Endothelial cell of umbilical vein (primary cell): Measurements from ENCODE around the gene PSMB5. TPM values are rescaled to one million over a fixed set of nuclear protein-coding genes. Genes with fewer than 3 reads are reported as not detected.

Source experiments
- BruUV-seq: library from RNA; stranded (reverse); fragments of 400-500 nt; replicated peaks from 2 replicates; lab custom pipeline; 2021; lab: Mats Ljungman, UMichigan
- CTCF ChIA-PET: fragments of 300-600, 350-600 bp; sonication (Branson Sonifier 250); formaldehyde crosslinking; loops from one replicate; lab custom pipeline; 2021; ENCODE audit warnings: antibody characterized with exemption, inconsistent platforms; lab: Charles Lee
- POLR2A ChIA-PET: fragments of 300-600, 350-600 bp; sonication (Branson Sonifier 250); formaldehyde crosslinking; loops from one replicate; lab custom pipeline; 2021; ENCODE audit warnings: antibody characterized with exemption, inconsistent platforms; lab: Charles Lee
- DNase-seq: peaks from one replicate; pipeline ENCODE4 v3.0.0-alpha.2; 2011; ENCODE audit warnings: low read depth, low spot score
- FAIRE-seq: peaks from 2 replicates; lab custom pipeline; 2011; peaks lifted over from hg19 to GRCh38; lab: Jason Lieb, UNC
- H2AFZ ChIP-seq: 2 replicates; pipeline ENCODE4 v1.6.0; 2012; ENCODE audit warnings: low read depth, low read length, control low read depth, inconsistent platforms
- H3K27ac ChIP-seq: 2 replicates; pipeline ENCODE4 v1.5.1; 2011; ENCODE audit warnings: low read depth, mild to moderate bottlenecking, control low read depth, low read length, moderate library complexity; ENCODE audit not compliant: insufficient read depth
- H3K27me3 ChIP-seq, 2 experiments: 2 replicates each; pipeline versions ENCODE4 v1.6.0 to v1.6.1; 2011; ENCODE audit warnings: low read length in 2 of 2, mixed read lengths in 1 of 2; ENCODE audit not compliant: control insufficient read depth in 2 of 2, insufficient read depth in 2 of 2
- H3K36me3 ChIP-seq, 2 experiments: 2 replicates in 1 of 2; 3 replicates in 1 of 2; pipeline ENCODE4 v1.5.1; 2011; ENCODE audit warnings: low read length in 2 of 2, mild to moderate bottlenecking in 1 of 2, moderate library complexity in 1 of 2; ENCODE audit not compliant: control insufficient read depth in 2 of 2, insufficient read depth in 2 of 2; ENCODE audit errors: extremely low read depth in 1 of 2
- H3K4me1 ChIP-seq: 3 replicates; pipeline ENCODE4 v1.5.1; 2011; ENCODE audit warnings: mild to moderate bottlenecking, low read length; ENCODE audit not compliant: control insufficient read depth, insufficient read depth; ENCODE audit errors: extremely low read depth
- H3K4me2 ChIP-seq: 2 replicates; pipeline ENCODE4 v1.6.1; 2011; ENCODE audit warnings: low read length, control low read depth, mixed read lengths; ENCODE audit not compliant: insufficient read depth
- H3K4me3 ChIP-seq, 3 experiments: fragments of 200-600 bp in 1 of 3; sonication (generic), shearing (Covaris generic) in 1 of 3; replicated peaks in 1 of 3; 2 replicates each; pipeline ENCODE4 v1.5.1; 2011 to 2016; ENCODE audit warnings: control low read depth in 3 of 3, low read length in 3 of 3, mild to moderate bottlenecking in 2 of 3, inconsistent platforms in 1 of 3, low read depth in 1 of 3, moderate library complexity in 1 of 3; ENCODE audit not compliant: insufficient read depth in 1 of 3
- H3K79me2 ChIP-seq: 2 replicates; pipeline ENCODE4 v1.6.0; 2012; ENCODE audit warnings: low read length, inconsistent platforms; ENCODE audit not compliant: control insufficient read depth, insufficient read depth
- H3K9ac ChIP-seq: replicated peaks from 2 replicates; pipeline ENCODE3; 2011; ENCODE audit warnings: low read length, control low read depth; ENCODE audit not compliant: insufficient read depth; ENCODE audit errors: extremely low read depth
- H3K9me1 ChIP-seq: replicated peaks from 3 replicates; pipeline ENCODE4 v1.6.0; 2011; ENCODE audit warnings: mild to moderate bottlenecking, low read length; ENCODE audit not compliant: control insufficient read depth, insufficient read depth; ENCODE audit errors: extremely low read depth
- H3K9me3 ChIP-seq: replicated peaks from 2 replicates; pipeline ENCODE4 v1.5.1; 2012; ENCODE audit warnings: low read length, inconsistent platforms; ENCODE audit not compliant: control insufficient read depth, insufficient read depth
- H4K20me1 ChIP-seq: replicated peaks from 2 replicates; pipeline ENCODE3; 2011; ENCODE audit warnings: mild to moderate bottlenecking, low read length; ENCODE audit not compliant: control insufficient read depth, insufficient read depth; ENCODE audit errors: extremely low read depth
- EZH2 ChIP-seq: IDR thresholded peaks from 2 replicates; pipeline ENCODE4 v1.6.1; 2012; ENCODE audit warnings: borderline replicate concordance, low read depth, mild to moderate bottlenecking, moderate library complexity, low read length, inconsistent platforms; ENCODE audit not compliant: severe bottlenecking
- FOS ChIP-seq: IDR thresholded peaks from 2 replicates; pipeline ENCODE4 v1.6.1; 2011; ENCODE audit warnings: mild to moderate bottlenecking, low read length, moderate library complexity, borderline replicate concordance; ENCODE audit not compliant: insufficient read depth
- JUN ChIP-seq: IDR thresholded peaks from 2 replicates; pipeline ENCODE4 v1.6.1; 2011; ENCODE audit warnings: borderline replicate concordance, low read depth; ENCODE audit not compliant: insufficient read length, insufficient read depth
- MAX ChIP-seq: IDR thresholded peaks from 2 replicates; pipeline ENCODE4 v1.6.1; 2011; ENCODE audit not compliant: insufficient read depth, insufficient read length
- MYC ChIP-seq: IDR thresholded peaks from one replicate; pipeline ENCODE4 v1.6.1; 2011; ENCODE audit warnings: mild to moderate bottlenecking, low read depth, low read length
- POLR2A ChIP-seq: IDR thresholded peaks from 2 replicates; pipeline ENCODE4 v1.6.1; 2012; ENCODE audit warnings: low read depth, mild to moderate bottlenecking, control low read depth, low read length
- POLR2AphosphoS5 ChIP-seq: IDR thresholded peaks from 2 replicates; pipeline ENCODE4 v1.6.1; 2012; ENCODE audit warnings: low read depth, mild to moderate bottlenecking, control low read depth, low read length, moderate library complexity; ENCODE audit not compliant: insufficient read depth
- dilution Hi-C: fragments of 300-500 bp; cut with MboI; formaldehyde crosslinking; loops from one replicate; pipeline ENCODE4 v1.15.0; 2019; ENCODE audit warnings: low sequenced_read_pairs; ENCODE audit not compliant: extremely low pct_ligation_motif_present
- intact Hi-C: fragments of 100-400 bp; cut with micrococcal nuclease; formaldehyde crosslinking; loops from one replicate; pipeline ENCODE4 v1.10.0; 2022
- polyA plus RNA-seq, 4 experiments: library from polyadenylated mRNA; depleted of rRNA in 3 of 4; stranded (reverse) in 3 of 4; unstranded in 1 of 4; fragments of >200 nt; gene quantifications; 2 replicates each; pipeline versions ENCODE4 v1.2.1 to v1.2.3, GENCODE V29; 2011 to 2012; ENCODE audit warnings: missing spikeins in 1 of 4
- total RNA-seq: library from RNA; stranded (reverse); gene quantifications from 2 replicates; pipeline ENCODE4 v1.2.3, GENCODE V29; 2021
- TF ChIP-seq, protein P1 (sequence below), 2 donors: IDR thresholded peaks; 1 replicate in 1 of 2; 2 replicates in 1 of 2; pipeline ENCODE4 v1.5.1; 2011; ENCODE audit warnings: low read length in 2 of 2, mild to moderate bottlenecking in 2 of 2, moderate library complexity in 2 of 2, control low read depth in 1 of 2, inconsistent platforms in 1 of 2, low read depth in 1 of 2; ENCODE audit not compliant: insufficient read depth in 1 of 2; ENCODE audit errors: extremely low read depth in 1 of 2

PSMB5 gene
- total and polyA plus RNA-seq, 2 donors (not counting 3 experiments of a cell fraction or from before 2014, with no cell fraction given) = 236 to 464 TPM

DNA sequence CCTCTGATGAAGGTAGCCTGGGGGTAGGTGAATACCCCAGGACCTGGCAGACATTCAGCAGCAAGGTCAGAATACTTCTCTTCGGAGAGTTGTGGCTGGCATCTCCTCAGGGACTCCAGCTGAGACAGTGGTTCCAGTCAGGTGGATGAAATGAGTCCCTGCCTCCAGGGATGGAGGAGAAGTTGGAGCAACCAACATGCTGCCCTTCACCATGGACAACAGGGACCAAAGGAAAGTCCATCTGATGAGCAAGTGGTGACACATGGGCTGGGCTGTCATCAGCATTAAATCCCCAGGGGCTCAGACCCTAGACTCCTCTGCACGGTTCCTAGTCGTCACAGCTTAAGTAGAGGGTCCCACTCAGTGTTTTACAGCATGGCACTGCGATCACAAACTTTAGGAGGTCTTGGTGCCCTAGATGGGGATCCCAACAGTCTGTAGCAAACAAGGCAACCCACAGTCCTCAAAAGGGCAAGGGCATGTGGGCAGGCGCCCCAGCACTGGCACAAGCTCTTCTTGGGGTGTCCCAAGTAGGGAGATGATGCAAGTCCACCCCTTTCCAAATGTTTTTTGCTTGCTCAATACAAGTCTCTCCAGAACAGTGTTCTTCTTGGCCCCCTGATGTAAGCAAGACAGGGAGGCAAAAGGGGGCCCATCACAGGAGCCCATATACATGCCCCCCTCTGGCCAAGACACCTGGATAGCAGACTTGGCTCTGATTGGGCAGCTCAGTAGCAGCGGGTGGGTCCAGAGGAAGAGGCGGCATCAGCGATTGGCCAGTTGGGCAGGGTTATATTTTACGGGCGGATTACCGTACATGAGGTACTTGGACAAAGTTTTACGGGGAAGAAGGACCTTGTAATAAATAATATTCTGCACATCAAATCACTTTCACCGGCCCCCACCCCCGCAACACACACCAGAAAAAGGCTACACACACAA, 33.4 kb upstream of the PSMB5 start:
- Histone ChIP-seq H3K4me2 (no peak overlapping the region), H3K9me1 (no peaks in the 10 kb centered on the region), H3K27me3 (no peaks in the 10 kb centered on the region), H4K20me1 (peaks cover 4% of the 10 kb centered on the region), H2AFZ (no peak overlapping the region), H3K27ac (no peak overlapping the region), H3K79me2 (peaks cover 57% of the 10 kb centered on the region), H3K4me1 (peaks cover 34% of the 10 kb centered on the region), H3K4me3 (no peak overlapping the region), H3K36me3 (peaks cover 39 to 40% of the 10 kb centered on the region in 2 experiments), H3K9me3 (no peaks in the 10 kb centered on the region), H3K9ac (no peak overlapping the region)
- BruUV-seq = no TSS peak
- POLR2A ChIA-PET = interaction anchor here (1.0 to 1.2 kb wide), 4 partner anchors 10 to 139 kb away, joined by 3 to 8 read pairs (median 5); partner anchors contain the start of genes ACIN1, AJUBA, C14orf119 and PRMT5
- dilution Hi-C loops (loop anchor here (10.0 kb wide), 1 partner anchor 83 kb away; the partner anchor contains the start of gene AJUBA), intact Hi-C loops (no loop called here)
- FAIRE-seq (no peak), DNase-seq (no peak)
- TF ChIP-seq EZH2 = no peak
- no peak for TF ChIP-seq JUN
- TF ChIP-seq MYC = no peak
- no peak for TF ChIP-seq POLR2AphosphoS5
- no peak for TF ChIP-seq POLR2A
- no peak for TF ChIP-seq FOS
- TF ChIP-seq, protein P1, sequence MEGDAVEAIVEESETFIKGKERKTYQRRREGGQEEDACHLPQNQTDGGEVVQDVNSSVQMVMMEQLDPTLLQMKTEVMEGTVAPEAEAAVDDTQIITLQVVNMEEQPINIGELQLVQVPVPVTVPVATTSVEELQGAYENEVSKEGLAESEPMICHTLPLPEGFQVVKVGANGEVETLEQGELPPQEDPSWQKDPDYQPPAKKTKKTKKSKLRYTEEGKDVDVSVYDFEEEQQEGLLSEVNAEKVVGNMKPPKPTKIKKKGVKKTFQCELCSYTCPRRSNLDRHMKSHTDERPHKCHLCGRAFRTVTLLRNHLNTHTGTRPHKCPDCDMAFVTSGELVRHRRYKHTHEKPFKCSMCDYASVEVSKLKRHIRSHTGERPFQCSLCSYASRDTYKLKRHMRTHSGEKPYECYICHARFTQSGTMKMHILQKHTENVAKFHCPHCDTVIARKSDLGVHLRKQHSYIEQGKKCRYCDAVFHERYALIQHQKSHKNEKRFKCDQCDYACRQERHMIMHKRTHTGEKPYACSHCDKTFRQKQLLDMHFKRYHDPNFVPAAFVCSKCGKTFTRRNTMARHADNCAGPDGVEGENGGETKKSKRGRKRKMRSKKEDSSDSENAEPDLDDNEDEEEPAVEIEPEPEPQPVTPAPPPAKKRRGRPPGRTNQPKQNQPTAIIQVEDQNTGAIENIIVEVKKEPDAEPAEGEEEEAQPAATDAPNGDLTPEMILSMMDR (IDR thresholded peaks at IDR 0.05; ENCODE audit: extremely low read depth in 1 of 2, insufficient read depth in 1 of 2, low read depth in 1 of 2, low read length in 2 of 2) = no peak
- no peak for TF ChIP-seq MAX
- CTCF ChIA-PET = interaction anchor here (0.7 to 2.0 kb wide), 51 partner anchors 8 to 517 kb away, joined by 3 to 141 read pairs (median 6); partner anchors contain the start of genes ACIN1, AJUBA, C14orf119 and CDH24
